ENCODE results near the gene TMCC2. TPM values are rescaled to one million over a fixed set of nuclear protein-coding genes. Genes with fewer than 3 reads are reported as not detected.
A peak's percentile ranks its signal among the peaks of the same experiment; 100 is the strongest.

The TMCC2 gene
- total and polyA plus RNA-seq, 2 experiments from 2014 or later = 2.6 to 9.9 TPM

- no peak for TF ChIP-seq ETS1 (IDR thresholded peaks at IDR 0.05)
- no peak for TF ChIP-seq JUNB (IDR thresholded peaks at IDR 0.05; ENCODE audit: unreplicated experiment)
- no peak for TF ChIP-seq CREB1 (CRISPR knock-in tag; IDR thresholded peaks at IDR 0.05; ENCODE audit: low read depth)
- no peak for TF ChIP-seq ZNF114 (CRISPR knock-in tag; IDR thresholded peaks at IDR 0.05)
- TF ChIP-seq STAT1 (IDR thresholded peaks at IDR 0.05; ENCODE audit: unreplicated experiment) = no peak
- no peak for TF ChIP-seq EZH2phosphoT487 (IDR thresholded peaks at IDR 0.05; ENCODE audit: unreplicated experiment)
- no peak for TF ChIP-seq EZH2 (IDR thresholded peaks at IDR 0.05; ENCODE audit: low read depth, unreplicated experiment)
- no peak for TF ChIP-seq ZNF331 (CRISPR knock-in tag; IDR thresholded peaks at IDR 0.05; ENCODE audit: low read depth)
- TF ChIP-seq NANOG (IDR thresholded peaks at IDR 0.05; ENCODE audit: borderline replicate concordance) = no peak
These were observed 41.6 kb upstream of the TMCC2 start (continued) for GRCh38 chr1:205186191-205186590.

GRCh38 chr1:205187420-205187819 lies 40.3 kb upstream of the TMCC2 start:
- no peaks in the 10 kb centered on the region for H3K9me3 Mint-ChIP-seq
- Histone ChIP-seq H3K36me3 (ENCODE audit: insufficient read depth) (no peaks in the 10 kb centered on the region), H3K9me2 (ENCODE audit: insufficient read depth) (no peaks in the 10 kb centered on the region), H3K4me2 (peak overlapping the region; percentile 27), H2AFZ (no peak overlapping the region), H3K79me2 (replicated peaks; ENCODE audit: insufficient read depth) (peaks cover 38% of the 10 kb centered on the region), H3F3A (replicated peaks; ENCODE audit: low read depth) (no peaks in the 10 kb centered on the region; the same call in 1 of the 2 replicates), H3K4me1 (ENCODE audit: insufficient read depth) (peaks cover 47% of the 10 kb centered on the region), H3K27ac (ENCODE audit: low read depth) (no peak overlapping the region), H3K4me3 (0 out of 2 replicates have a peak overlapping the region, but pooled peaks have one; percentile 4), H4K20me1 (replicated peaks; ENCODE audit: insufficient read depth) (no peaks in the 10 kb centered on the region), H3K27me3 (ENCODE audit: insufficient read depth) (no peaks in the 10 kb centered on the region)
- peaks cover 52% of the 10 kb centered on the region for H3K4me1 Mint-ChIP-seq
- H3K36me3 Mint-ChIP-seq (ENCODE audit: low read depth) = no peaks in the 10 kb centered on the region; the same call in 1 of the 3 replicates
- DNase-seq (ENCODE audit: low spot score) = no peak
- ATAC-seq = no peak
- H3K27ac Mint-ChIP-seq = peak overlapping the region; percentile 81
- H3K4me3 Mint-ChIP-seq = peak overlapping the region; percentile 11; the same call in 2 of the 3 replicates
- no peaks in the 10 kb centered on the region for H3K27me3 Mint-ChIP-seq (ENCODE audit: insufficient read depth, low read depth, poor library complexity)
- TF ChIP-seq CREB1 (CRISPR knock-in tag; IDR thresholded peaks at IDR 0.05; ENCODE audit: low read depth) = no peak
- TF ChIP-seq REST (IDR thresholded peaks at IDR 0.05; ENCODE audit: unreplicated experiment) = no peak
- no peak for TF ChIP-seq ETS1 (IDR thresholded peaks at IDR 0.05)
- no peak for TF ChIP-seq STAT1 (IDR thresholded peaks at IDR 0.05; ENCODE audit: unreplicated experiment)
- no peak for TF ChIP-seq ZNF462 (CRISPR knock-in tag; IDR thresholded peaks at IDR 0.05)
- TF ChIP-seq EZH2 (IDR thresholded peaks at IDR 0.05; ENCODE audit: low read depth, unreplicated experiment) = no peak
- TF ChIP-seq EZH2phosphoT487 (IDR thresholded peaks at IDR 0.05; ENCODE audit: unreplicated experiment) = no peak
- no peak for TF ChIP-seq POLR2AphosphoS5 (IDR thresholded peaks at IDR 0.05; ENCODE audit: low read depth)

Measured in GM23338 (cell line).